ENCODE data around the gene MED13L. TPM values are rescaled to one million over a fixed set of nuclear protein-coding genes. Genes with fewer than 3 reads are reported as not detected.

The MED13L gene
- total RNA-seq, 1 experiment from 2014 or later: 80.5 TPM

DNA sequence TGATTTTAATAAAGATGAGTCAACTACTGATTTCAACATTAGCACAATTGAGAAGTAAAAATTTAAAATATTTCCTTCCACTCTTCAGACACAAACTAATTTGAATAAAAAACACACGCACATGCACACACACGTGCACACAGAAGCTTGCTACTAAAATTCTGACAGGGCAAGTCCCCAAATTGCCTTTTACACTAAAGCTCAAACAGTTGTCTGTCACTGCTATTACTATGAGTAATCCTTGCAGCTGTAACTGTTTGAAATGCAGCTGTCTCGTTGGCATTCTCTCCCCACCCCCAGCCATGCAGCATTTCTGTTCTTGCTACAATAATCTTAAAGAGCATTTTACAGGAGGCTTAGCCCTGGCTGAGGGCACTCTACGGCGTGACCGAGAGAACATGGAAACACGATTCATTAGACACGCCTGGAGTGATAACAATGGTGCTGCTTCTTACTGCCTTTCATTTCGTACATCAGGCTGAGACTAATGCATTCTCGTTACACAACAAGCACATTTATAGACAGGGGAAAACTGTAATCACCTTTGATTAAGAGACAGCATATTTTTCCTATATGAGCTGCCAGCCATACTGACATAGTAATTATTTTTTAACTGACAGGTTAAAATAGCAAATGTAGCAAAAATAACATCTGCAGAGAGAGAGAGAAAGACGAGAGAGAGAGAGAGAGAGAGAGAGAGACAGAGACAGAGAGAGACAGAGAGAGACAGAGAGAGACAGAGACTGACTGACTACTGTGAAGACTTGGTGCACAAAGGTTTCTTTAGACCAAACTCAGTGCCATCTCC is 153.8 kb downstream of the MED13L start (continued):
- TF ChIP-seq, protein P1, sequence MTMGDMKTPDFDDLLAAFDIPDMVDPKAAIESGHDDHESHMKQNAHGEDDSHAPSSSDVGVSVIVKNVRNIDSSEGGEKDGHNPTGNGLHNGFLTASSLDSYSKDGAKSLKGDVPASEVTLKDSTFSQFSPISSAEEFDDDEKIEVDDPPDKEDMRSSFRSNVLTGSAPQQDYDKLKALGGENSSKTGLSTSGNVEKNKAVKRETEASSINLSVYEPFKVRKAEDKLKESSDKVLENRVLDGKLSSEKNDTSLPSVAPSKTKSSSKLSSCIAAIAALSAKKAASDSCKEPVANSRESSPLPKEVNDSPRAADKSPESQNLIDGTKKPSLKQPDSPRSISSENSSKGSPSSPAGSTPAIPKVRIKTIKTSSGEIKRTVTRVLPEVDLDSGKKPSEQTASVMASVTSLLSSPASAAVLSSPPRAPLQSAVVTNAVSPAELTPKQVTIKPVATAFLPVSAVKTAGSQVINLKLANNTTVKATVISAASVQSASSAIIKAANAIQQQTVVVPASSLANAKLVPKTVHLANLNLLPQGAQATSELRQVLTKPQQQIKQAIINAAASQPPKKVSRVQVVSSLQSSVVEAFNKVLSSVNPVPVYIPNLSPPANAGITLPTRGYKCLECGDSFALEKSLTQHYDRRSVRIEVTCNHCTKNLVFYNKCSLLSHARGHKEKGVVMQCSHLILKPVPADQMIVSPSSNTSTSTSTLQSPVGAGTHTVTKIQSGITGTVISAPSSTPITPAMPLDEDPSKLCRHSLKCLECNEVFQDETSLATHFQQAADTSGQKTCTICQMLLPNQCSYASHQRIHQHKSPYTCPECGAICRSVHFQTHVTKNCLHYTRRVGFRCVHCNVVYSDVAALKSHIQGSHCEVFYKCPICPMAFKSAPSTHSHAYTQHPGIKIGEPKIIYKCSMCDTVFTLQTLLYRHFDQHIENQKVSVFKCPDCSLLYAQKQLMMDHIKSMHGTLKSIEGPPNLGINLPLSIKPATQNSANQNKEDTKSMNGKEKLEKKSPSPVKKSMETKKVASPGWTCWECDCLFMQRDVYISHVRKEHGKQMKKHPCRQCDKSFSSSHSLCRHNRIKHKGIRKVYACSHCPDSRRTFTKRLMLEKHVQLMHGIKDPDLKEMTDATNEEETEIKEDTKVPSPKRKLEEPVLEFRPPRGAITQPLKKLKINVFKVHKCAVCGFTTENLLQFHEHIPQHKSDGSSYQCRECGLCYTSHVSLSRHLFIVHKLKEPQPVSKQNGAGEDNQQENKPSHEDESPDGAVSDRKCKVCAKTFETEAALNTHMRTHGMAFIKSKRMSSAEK (CRISPR knock-in tag; IDR thresholded peaks at IDR 0.05; ENCODE audit: borderline replicate concordance): no peak
- no peak for TF ChIP-seq ZBTB43 (CRISPR knock-in tag; IDR thresholded peaks at IDR 0.05)
- TF ChIP-seq, protein P2, sequence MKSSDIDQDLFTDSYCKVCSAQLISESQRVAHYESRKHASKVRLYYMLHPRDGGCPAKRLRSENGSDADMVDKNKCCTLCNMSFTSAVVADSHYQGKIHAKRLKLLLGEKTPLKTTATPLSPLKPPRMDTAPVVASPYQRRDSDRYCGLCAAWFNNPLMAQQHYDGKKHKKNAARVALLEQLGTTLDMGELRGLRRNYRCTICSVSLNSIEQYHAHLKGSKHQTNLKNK (CRISPR knock-in tag; IDR thresholded peaks at IDR 0.05): no peak
- TF ChIP-seq, protein P3, sequence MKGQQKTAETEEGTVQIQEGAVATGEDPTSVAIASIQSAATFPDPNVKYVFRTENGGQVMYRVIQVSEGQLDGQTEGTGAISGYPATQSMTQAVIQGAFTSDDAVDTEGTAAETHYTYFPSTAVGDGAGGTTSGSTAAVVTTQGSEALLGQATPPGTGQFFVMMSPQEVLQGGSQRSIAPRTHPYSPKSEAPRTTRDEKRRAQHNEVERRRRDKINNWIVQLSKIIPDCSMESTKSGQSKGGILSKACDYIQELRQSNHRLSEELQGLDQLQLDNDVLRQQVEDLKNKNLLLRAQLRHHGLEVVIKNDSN (CRISPR knock-in tag; IDR thresholded peaks at IDR 0.05): no peak
- TF ChIP-seq ZNF121 (CRISPR knock-in tag; IDR thresholded peaks at IDR 0.05): no peak
- no peak for TF ChIP-seq TEAD1 (CRISPR knock-in tag; IDR thresholded peaks at IDR 0.05)
- no peak for TF ChIP-seq USF2 (CRISPR knock-in tag; IDR thresholded peaks at IDR 0.05)
- TF ChIP-seq CBFB (CRISPR knock-in tag; IDR thresholded peaks at IDR 0.05; ENCODE audit: low read depth): no peak
- TF ChIP-seq TEAD4 (CRISPR knock-in tag; IDR thresholded peaks at IDR 0.05): no peak
- TF ChIP-seq MAX (CRISPR knock-in tag; IDR thresholded peaks at IDR 0.05): no peak
- no peak for TF ChIP-seq FOXP1 (CRISPR knock-in tag; IDR thresholded peaks at IDR 0.05; ENCODE audit: borderline replicate concordance)

GRCh38 chr12:116122628-116123027 is 154.9 kb downstream of the MED13L start:
- Mint-ChIP-seq H3K27me3 (ENCODE audit: low read depth) (no peaks in the 10 kb centered on the region), H3K36me3 (no peaks in the 10 kb centered on the region), H3K4me3 (peak overlapping the region; percentile 38), H3K9me3 (no peaks in the 10 kb centered on the region), H3K27ac (peak overlapping the region; percentile 67; the same call in 1 of the 2 replicates), H3K4me1 (peaks cover 64% of the 10 kb centered on the region)
- DNase-seq (ENCODE audit: low spot score): no peak
- ChIA-PET CTCF (interaction anchor here (1.1 kb wide), 1 partner anchor 114 kb away, joined by 3 read pairs; no protein-coding TSS in a partner anchor), POLR2A (no interaction called here)
- no peak for ATAC-seq
- TF ChIP-seq FOXP4 (CRISPR knock-in tag; IDR thresholded peaks at IDR 0.05) (no peak), JAZF1 (CRISPR knock-in tag; IDR thresholded peaks at IDR 0.05) (no peak), MXD4 (CRISPR knock-in tag; IDR thresholded peaks at IDR 0.05; ENCODE audit: borderline replicate concordance) (no peak), ESRRA (CRISPR knock-in tag; IDR thresholded peaks at IDR 0.05; ENCODE audit: borderline replicate concordance) (no peak), SP1 (CRISPR knock-in tag; conservative IDR thresholded peaks at IDR 0.05) (no peak), TP53 (CRISPR knock-in tag; IDR thresholded peaks at IDR 0.05) (no peak), FOXJ3 (CRISPR knock-in tag; IDR thresholded peaks at IDR 0.05; ENCODE audit: borderline replicate concordance) (no peak), SMAD3 (CRISPR knock-in tag; IDR thresholded peaks at IDR 0.05; ENCODE audit: borderline replicate concordance) (no peak)
- TF ChIP-seq, protein P4, sequence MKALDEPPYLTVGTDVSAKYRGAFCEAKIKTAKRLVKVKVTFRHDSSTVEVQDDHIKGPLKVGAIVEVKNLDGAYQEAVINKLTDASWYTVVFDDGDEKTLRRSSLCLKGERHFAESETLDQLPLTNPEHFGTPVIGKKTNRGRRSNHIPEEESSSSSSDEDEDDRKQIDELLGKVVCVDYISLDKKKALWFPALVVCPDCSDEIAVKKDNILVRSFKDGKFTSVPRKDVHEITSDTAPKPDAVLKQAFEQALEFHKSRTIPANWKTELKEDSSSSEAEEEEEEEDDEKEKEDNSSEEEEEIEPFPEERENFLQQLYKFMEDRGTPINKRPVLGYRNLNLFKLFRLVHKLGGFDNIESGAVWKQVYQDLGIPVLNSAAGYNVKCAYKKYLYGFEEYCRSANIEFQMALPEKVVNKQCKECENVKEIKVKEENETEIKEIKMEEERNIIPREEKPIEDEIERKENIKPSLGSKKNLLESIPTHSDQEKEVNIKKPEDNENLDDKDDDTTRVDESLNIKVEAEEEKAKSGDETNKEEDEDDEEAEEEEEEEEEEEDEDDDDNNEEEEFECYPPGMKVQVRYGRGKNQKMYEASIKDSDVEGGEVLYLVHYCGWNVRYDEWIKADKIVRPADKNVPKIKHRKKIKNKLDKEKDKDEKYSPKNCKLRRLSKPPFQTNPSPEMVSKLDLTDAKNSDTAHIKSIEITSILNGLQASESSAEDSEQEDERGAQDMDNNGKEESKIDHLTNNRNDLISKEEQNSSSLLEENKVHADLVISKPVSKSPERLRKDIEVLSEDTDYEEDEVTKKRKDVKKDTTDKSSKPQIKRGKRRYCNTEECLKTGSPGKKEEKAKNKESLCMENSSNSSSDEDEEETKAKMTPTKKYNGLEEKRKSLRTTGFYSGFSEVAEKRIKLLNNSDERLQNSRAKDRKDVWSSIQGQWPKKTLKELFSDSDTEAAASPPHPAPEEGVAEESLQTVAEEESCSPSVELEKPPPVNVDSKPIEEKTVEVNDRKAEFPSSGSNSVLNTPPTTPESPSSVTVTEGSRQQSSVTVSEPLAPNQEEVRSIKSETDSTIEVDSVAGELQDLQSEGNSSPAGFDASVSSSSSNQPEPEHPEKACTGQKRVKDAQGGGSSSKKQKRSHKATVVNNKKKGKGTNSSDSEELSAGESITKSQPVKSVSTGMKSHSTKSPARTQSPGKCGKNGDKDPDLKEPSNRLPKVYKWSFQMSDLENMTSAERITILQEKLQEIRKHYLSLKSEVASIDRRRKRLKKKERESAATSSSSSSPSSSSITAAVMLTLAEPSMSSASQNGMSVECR (CRISPR knock-in tag; IDR thresholded peaks at IDR 0.05; ENCODE audit: borderline replicate concordance): no peak

Measured in WTC11 (cell line).